ENCODE results near the gene CACNA2D1.

CACNA2D1 gene

DNA sequence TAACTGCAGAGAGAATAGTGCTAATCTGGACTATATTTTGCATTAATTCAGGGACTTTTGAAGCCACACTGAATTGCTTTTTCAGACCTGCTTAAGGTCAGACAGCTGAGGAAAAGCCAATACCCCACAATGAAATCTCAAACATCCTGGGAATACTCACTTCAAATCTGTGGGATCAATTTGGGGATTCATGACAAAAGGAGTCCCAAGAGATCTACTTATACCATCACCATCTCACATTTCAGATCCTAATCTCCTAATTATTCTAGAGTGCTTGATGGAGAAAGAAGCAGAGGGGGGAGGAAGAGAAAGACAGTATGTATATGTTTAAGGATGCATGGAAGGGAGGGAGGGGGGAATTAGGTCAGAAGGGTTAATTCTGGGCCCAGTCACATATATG is 202.2 kb downstream of the CACNA2D1 start:
- TF ChIP-seq, protein P1, sequence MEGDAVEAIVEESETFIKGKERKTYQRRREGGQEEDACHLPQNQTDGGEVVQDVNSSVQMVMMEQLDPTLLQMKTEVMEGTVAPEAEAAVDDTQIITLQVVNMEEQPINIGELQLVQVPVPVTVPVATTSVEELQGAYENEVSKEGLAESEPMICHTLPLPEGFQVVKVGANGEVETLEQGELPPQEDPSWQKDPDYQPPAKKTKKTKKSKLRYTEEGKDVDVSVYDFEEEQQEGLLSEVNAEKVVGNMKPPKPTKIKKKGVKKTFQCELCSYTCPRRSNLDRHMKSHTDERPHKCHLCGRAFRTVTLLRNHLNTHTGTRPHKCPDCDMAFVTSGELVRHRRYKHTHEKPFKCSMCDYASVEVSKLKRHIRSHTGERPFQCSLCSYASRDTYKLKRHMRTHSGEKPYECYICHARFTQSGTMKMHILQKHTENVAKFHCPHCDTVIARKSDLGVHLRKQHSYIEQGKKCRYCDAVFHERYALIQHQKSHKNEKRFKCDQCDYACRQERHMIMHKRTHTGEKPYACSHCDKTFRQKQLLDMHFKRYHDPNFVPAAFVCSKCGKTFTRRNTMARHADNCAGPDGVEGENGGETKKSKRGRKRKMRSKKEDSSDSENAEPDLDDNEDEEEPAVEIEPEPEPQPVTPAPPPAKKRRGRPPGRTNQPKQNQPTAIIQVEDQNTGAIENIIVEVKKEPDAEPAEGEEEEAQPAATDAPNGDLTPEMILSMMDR (IDR thresholded peaks at IDR 0.05; ENCODE audit: low read depth, low read length), result no peak
- Histone ChIP-seq H3K4me1 (peaks cover 11% of the 10 kb centered on the region), H3K9me3 (no peaks in the 10 kb centered on the region), H3K4me3 (ENCODE audit: low read depth, low read length) (no peak overlapping the region), H3K36me3 (no peaks in the 10 kb centered on the region), H3K27me3 (no peaks in the 10 kb centered on the region)
- DNase-seq, result no peak

DNA sequence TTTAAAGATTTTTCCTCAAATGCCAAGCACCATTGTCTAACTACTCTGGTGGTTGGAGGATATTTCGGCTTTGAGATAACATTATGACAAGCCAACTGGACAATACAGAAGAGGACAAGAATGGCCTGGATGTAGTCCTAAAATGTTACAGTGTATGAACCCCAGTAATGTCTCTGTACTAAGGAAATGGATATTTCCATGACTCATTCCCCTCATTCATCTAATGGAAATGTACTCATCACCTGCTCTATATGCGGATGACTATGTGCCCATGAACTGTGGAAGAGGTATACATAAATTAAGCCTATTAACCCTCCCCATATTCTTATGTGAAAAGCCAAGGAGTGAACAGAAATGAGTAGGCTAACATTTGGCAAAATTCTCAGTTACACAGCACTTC is 207.9 kb downstream of the CACNA2D1 start:
- no peak for DNase-seq
- Histone ChIP-seq H3K4me1 (peaks cover 29% of the 10 kb centered on the region), H3K4me3 (ENCODE audit: low read depth, low read length) (no peak overlapping the region), H3K9me3 (no peaks in the 10 kb centered on the region), H3K36me3 (no peaks in the 10 kb centered on the region), H3K27me3 (no peaks in the 10 kb centered on the region)
- TF ChIP-seq, protein P1 (IDR thresholded peaks at IDR 0.05; ENCODE audit: low read depth, low read length), result no peak

DNA sequence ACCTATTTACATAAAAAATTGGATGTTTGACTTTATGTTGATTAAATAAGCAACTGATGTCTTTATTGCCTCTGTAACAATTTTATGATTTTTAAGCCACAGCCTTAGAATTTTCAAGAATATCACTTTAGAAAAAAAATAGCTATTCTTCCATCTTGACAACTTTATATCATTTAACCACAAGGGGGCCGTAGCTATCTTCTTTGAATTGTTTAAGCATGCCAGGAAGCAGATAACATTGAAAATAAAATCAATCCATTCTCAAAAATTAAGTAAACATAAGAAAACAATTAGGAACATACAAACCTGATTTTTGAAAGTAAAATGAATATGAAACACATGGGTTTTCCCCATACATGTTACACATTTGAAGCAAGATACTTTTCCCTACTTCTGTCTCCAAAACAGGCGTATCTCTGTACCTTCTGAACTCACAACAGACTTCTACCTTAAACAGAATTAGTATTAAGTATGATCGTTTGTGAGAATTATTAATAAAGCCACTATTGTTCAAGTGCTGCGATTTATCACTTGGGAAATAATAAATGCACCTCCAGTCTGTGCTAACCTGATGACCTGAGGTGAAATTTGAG is 209.0 kb downstream of the CACNA2D1 start:
- Histone ChIP-seq H3K9me3 (no peaks in the 10 kb centered on the region), H3K4me1 (peaks cover 27% of the 10 kb centered on the region), H3K4me3 (ENCODE audit: low read depth, low read length) (no peak overlapping the region), H3K36me3 (no peaks in the 10 kb centered on the region), H3K27me3 (no peaks in the 10 kb centered on the region)
- TF ChIP-seq, protein P1 (IDR thresholded peaks at IDR 0.05; ENCODE audit: low read depth, low read length), result peak; percentile 63
- no peak for DNase-seq

DNA sequence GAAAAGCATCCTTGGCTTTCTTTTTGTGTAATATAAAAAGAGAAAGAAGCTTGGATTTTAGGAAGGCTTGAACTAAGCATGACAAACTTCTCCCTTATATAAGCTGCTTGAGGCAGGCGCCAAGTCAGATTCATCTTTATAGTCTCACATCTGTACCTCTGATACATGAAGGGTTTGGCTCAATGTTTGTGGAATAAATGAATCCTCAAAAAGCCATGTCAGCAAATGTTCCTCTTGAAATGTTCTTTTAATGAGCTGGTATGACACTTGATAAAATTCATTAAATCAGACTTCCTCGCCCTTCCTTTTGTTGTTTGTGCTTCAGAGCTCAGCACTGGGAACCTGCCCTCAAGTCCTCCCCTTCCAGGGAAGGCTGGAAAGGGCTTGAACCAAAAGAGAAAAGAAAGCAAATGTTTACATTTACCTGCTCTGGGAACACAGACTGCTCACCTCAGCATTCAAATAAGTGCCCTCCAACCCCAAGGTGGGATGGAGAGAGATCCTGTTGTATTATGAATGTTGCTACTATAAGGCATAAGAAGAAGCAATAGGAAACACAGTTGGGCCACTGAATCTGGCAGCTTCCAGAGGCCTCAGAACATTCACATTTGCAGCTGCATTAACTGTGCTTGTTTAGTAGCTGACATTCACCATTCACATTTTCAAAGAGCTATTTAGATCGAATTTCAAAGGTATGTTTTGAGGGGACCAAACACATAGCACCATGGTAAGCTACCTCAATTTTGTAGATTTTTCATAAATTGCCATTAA is 212.6 kb downstream of the CACNA2D1 start:
- Histone ChIP-seq H3K36me3 (no peaks in the 10 kb centered on the region), H3K4me3 (ENCODE audit: low read depth, low read length) (no peak overlapping the region), H3K4me1 (peaks cover 15% of the 10 kb centered on the region), H3K9me3 (no peaks in the 10 kb centered on the region; the same call in 1 of the 2 replicates), H3K27me3 (no peaks in the 10 kb centered on the region)
- DNase-seq, result no peak
- TF ChIP-seq, protein P1 (IDR thresholded peaks at IDR 0.05; ENCODE audit: low read depth, low read length), result no peak

DNA sequence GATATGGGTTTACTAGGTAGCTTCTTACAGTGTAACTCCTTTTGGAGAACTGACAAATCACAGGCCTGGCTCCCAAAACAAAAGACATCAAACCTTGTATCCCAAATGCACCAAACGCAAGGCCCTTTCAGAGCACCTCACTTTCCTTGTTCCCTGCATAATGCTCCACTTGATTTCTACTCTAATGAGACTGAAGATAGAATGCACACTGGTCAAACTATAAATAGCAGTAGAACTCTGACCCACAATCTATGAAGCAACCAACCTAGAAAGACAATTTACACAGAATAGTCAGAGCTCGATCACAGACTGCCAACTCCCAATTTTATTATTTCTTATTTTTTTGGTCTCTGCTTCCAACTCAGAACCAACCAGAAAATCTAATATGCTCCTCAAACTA is 214.4 kb downstream of the CACNA2D1 start:
- no peaks in the 10 kb centered on the region; the same call in 1 of the 2 replicates for H3K4me1 ChIP-seq
- H3K27me3 ChIP-seq, result no peaks in the 10 kb centered on the region
- no peak for DNase-seq
- H3K9me3 ChIP-seq, result no peaks in the 10 kb centered on the region; the same call in 1 of the 2 replicates
- no peak overlapping the region for H3K4me3 ChIP-seq (ENCODE audit: low read depth, low read length)
- TF ChIP-seq, protein P1 (IDR thresholded peaks at IDR 0.05; ENCODE audit: low read depth, low read length), result no peak
- no peaks in the 10 kb centered on the region for H3K36me3 ChIP-seq

DNA sequence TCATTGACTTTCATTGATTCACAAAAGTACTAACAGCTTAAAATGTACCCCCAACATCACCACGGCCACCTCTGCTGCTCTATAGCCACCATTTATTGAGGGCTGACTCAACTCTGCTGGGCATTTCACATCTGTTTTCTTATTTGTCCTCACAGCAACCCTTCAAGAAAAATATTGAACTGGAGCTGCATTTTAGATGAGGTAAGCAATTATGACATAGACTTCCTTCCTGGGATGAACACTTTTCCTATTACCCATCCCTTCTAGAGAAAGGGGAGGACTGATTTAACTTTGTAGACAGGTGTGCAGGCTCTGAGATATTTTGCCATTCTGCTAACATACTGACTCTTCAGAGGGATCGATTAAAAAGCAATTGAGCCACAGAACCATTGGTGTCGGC is 217.4 kb downstream of the CACNA2D1 start:
- Histone ChIP-seq H3K4me3 (ENCODE audit: low read depth, low read length) (no peak overlapping the region), H3K27me3 (no peaks in the 10 kb centered on the region), H3K9me3 (no peaks in the 10 kb centered on the region; the same call in 1 of the 2 replicates), H3K36me3 (no peaks in the 10 kb centered on the region), H3K4me1 (no peaks in the 10 kb centered on the region)
- DNase-seq, result no peak
- TF ChIP-seq, protein P1 (IDR thresholded peaks at IDR 0.05; ENCODE audit: low read depth, low read length), result no peak
